Spleen (tissue), 11 donors: ENCODE data around the gene NKAIN4. TPM values are rescaled to one million over a fixed set of nuclear protein-coding genes. Genes with fewer than 3 reads are reported as not detected.
A peak's percentile ranks its signal among the peaks of the same experiment; 100 is the strongest.

Source experiments
- DNase-seq: peaks from one replicate; pipeline ENCODE4 v3.0.0-alpha.2; 2020
- H3K27ac ChIP-seq, 8 donors: fragments of 200-600 bp; sonication (generic) in 7 of 8; 1 replicate in 4 of 8; 2 replicates in 4 of 8; pipeline versions ENCODE4 v1.5.0 to v1.8.0; 2016 to 2021; ENCODE audit warnings: inconsistent platforms in 4 of 8, mild to moderate bottlenecking in 4 of 8, moderate library complexity in 1 of 8
- H3K27me3 ChIP-seq, 7 donors: fragments of 200-600 bp; sonication (generic) in 6 of 7; replicated peaks in 1 of 7; 1 replicate in 4 of 7; 2 replicates in 3 of 7; pipeline versions ENCODE4 v1.5.0 to v1.8.0; 2016 to 2021; ENCODE audit warnings: inconsistent platforms in 3 of 7, mild to moderate bottlenecking in 1 of 7
- H3K36me3 ChIP-seq, 6 donors: fragments of 200-600 bp; sonication (generic) in 5 of 6; 1 replicate in 4 of 6; 2 replicates in 2 of 6; pipeline versions ENCODE4 v1.5.0 to v1.8.0; 2016 to 2021; ENCODE audit warnings: inconsistent platforms in 2 of 6
- H3K4me1 ChIP-seq, 6 donors: fragments of 200-600 bp; sonication (generic) in 5 of 6; 1 replicate in 3 of 6; 2 replicates in 3 of 6; pipeline versions ENCODE4 v1.5.0 to v1.8.0; 2016 to 2021; ENCODE audit warnings: inconsistent platforms in 3 of 6
- H3K4me3 ChIP-seq, 8 donors: fragments of 200-600 bp; sonication (generic) in 7 of 8; 1 replicate in 4 of 8; 2 replicates in 4 of 8; pipeline versions ENCODE4 v1.5.0 to v1.8.0; 2016 to 2021; ENCODE audit warnings: inconsistent platforms in 4 of 8, mild to moderate bottlenecking in 4 of 8, moderate library complexity in 2 of 8
- H3K9me3 ChIP-seq, 8 donors: fragments of 200-600 bp; sonication (generic) in 7 of 8; 1 replicate in 4 of 8; 2 replicates in 4 of 8; pipeline versions ENCODE4 v1.5.0 to v1.8.0; 2016 to 2021; ENCODE audit warnings: inconsistent platforms in 4 of 8
- CTCF ChIP-seq, 11 experiments: fragments of 200-600 bp in 7 of 11; fragments of 450-650 bp in 4 of 11; sonication (generic) in 4 of 11; IDR thresholded peaks in 8 of 11; conservative IDR thresholded peaks in 3 of 11; 1 replicate in 7 of 11; 2 replicates in 4 of 11; pipeline versions ENCODE4 v1.4.0 to v1.8.0; 2016 to 2021; ENCODE audit warnings: antibody characterized with exemption in 11 of 11, inconsistent platforms in 4 of 11, mild to moderate bottlenecking in 1 of 11
- POLR2A ChIP-seq, 3 donors: fragments of 450-650 bp; IDR thresholded peaks; one replicate each; pipeline ENCODE4 v1.5.1; 2017; ENCODE audit warnings: antibody characterized with exemption in 3 of 3, mild to moderate bottlenecking in 1 of 3
- POLR2AphosphoS5 ChIP-seq, 3 donors: sonication (generic); formaldehyde crosslinking; IDR thresholded peaks; one replicate each; pipeline ENCODE4 v1.5.1; 2017; ENCODE audit warnings: antibody characterized with exemption in 3 of 3
- WGBS, 5 donors: extraction: QIAGEN DNeasy Blood & Tissue Kit in 3 of 5; methylation state at CpG; one replicate each; pipeline versions ENCODE4 v1.1.5 to v1.1.7; 2013 to 2018; 5-methylcytosine and 5-hydroxymethylcytosine counted together
- intact Hi-C: fragments of 100-400 bp; cut with DNase I; formaldehyde crosslinking; loops from one replicate; pipeline ENCODE4 v1.15.0; 2023; ENCODE audit warnings: low total_unique reads
- polyA plus RNA-seq, 3 donors: library from polyadenylated mRNA; stranded (reverse); fragments of 200-250 nt; gene quantifications; one replicate each; pipeline ENCODE4 v1.2.1, GENCODE V29; 2013
- total RNA-seq, 7 donors: library from RNA; depleted of rRNA in 3 of 7; stranded (reverse); fragments of >200 nt in 3 of 7; fragmentation: NEBNext Ultra II Directional in 4 of 7; extraction: Animal tissue kit (Norgen Biotek cat#: 25700) in 4 of 7; gene quantifications; one replicate each; pipeline versions ENCODE4 v1.1.0 to v1.2.1, GENCODE V29; 2016 to 2021
- donor health status: healthy with polysubstance abuse.
- donor health status: DM: no; HTN: no; CAD: no; lungs with moderate emphysema.
- donor health status: DM: no; HTN: no; CAD: no.
- donor health status: Bipolar disorder and iron deficiency.
- donor health status: healthy.
- donor health status: DM: no; HTN: no; CAD: no.
- donor health status: DM: yes; HTN: yes; CAD: no.

The NKAIN4 gene
- total and polyA plus RNA-seq, 10 donors, result 0.09 TPM; not detected in 9

- Histone ChIP-seq H3K36me3 (peaks cover 0 to 59% (median 20%) of the 10 kb centered on the region in 6 donors), H3K27me3 (no peaks in the 10 kb centered on the region), H3K9me3 (no peaks in the 10 kb centered on the region), H3K4me3 (no peak overlapping the region), H3K4me1 (peaks cover 0 to 34% (median 16%) of the 10 kb centered on the region in 6 donors), H3K27ac (no peak overlapping the region)
- DNase-seq, result no peak
- TF ChIP-seq CTCF (IDR thresholded peaks at IDR 0.05 in 8 of 11, conservative IDR thresholded peaks at IDR 0.05 in 3 of 11) (no peak), POLR2AphosphoS5 (IDR thresholded peaks at IDR 0.05) (no peak), POLR2A (IDR thresholded peaks at IDR 0.05) (no peak)
- WGBS, 5 donors, result 86 to 98% (median 94%) methylated on average over 4 of the region's 4 CpGs
- intact Hi-C loops, result no loop called here
These were observed 59.5 kb downstream of the NKAIN4 start for GRCh38 chr20:63194797-63195173.

GRCh38 chr20:63194007-63194796, 60.1 kb downstream of the NKAIN4 start:
- Histone ChIP-seq H3K9me3 (no peaks in the 10 kb centered on the region), H3K4me3 (no peak overlapping the region), H3K27ac (no peak overlapping the region), H3K27me3 (no peaks in the 10 kb centered on the region), H3K36me3 (peaks cover 0 to 53% (median 20%) of the 10 kb centered on the region in 6 donors), H3K4me1 (peaks cover 0 to 28% (median 11%) of the 10 kb centered on the region in 6 donors)
- intact Hi-C loops, result no loop called here
- TF ChIP-seq POLR2A (IDR thresholded peaks at IDR 0.05) (no peak), POLR2AphosphoS5 (IDR thresholded peaks at IDR 0.05) (no peak), CTCF (IDR thresholded peaks at IDR 0.05 in 8 of 11, conservative IDR thresholded peaks at IDR 0.05 in 3 of 11) (no peak)
- no peak for DNase-seq
- 85 to 90% (median 87%) methylated on average over 14 of the region's 14 CpGs for WGBS, 5 donors

- Histone ChIP-seq H3K27me3 (no peaks in the 10 kb centered on the region), H3K27ac (no peak overlapping the region), H3K36me3 (peaks cover 0 to 39% (median 20%) of the 10 kb centered on the region in 6 donors), H3K4me3 (no peak overlapping the region), H3K9me3 (no peaks in the 10 kb centered on the region), H3K4me1 (peaks cover 0 to 13% (median 1%) of the 10 kb centered on the region in 6 donors)
- WGBS, 5 donors, result 88 to 93% (median 92%) methylated on average over 20 to 21 of the region's 21 CpGs
- intact Hi-C loops, result no loop called here
- no peak for TF ChIP-seq POLR2AphosphoS5 (IDR thresholded peaks at IDR 0.05)
- TF ChIP-seq POLR2A (IDR thresholded peaks at IDR 0.05), result no peak
- TF ChIP-seq CTCF (IDR thresholded peaks at IDR 0.05 in 8 of 11, conservative IDR thresholded peaks at IDR 0.05 in 3 of 11), result no peak
- no peak for DNase-seq
These were observed 61.5 kb downstream of the NKAIN4 start for GRCh38 chr20:63192721-63193120.

- Histone ChIP-seq H3K9me3 (no peaks in the 10 kb centered on the region), H3K4me1 (no peaks in the 10 kb centered on the region), H3K27ac (no peak overlapping the region), H3K4me3 (no peak overlapping the region), H3K36me3 (peaks cover 0 to 26% (median 14%) of the 10 kb centered on the region in 6 donors), H3K27me3 (no peaks in the 10 kb centered on the region)
- no peak for DNase-seq
- WGBS, 5 donors, result 84 to 87% (median 84%) methylated on average over 14 of the region's 14 CpGs
- intact Hi-C loops, result no loop called here
- peak in 1 of 3 donors; percentile 19 for TF ChIP-seq POLR2AphosphoS5 (IDR thresholded peaks at IDR 0.05)
- no peak for TF ChIP-seq POLR2A (IDR thresholded peaks at IDR 0.05)
These were observed 62.9 kb downstream of the NKAIN4 start for GRCh38 chr20:63191400-63191799.
